SK-N-MC (cell line): ENCODE data around the gene NUDT3.

ENCODE experiments used
- EZH2 ChIP-seq: fragments of 200-600 bp; sonication (generic); IDR thresholded peaks from one replicate; pipeline ENCODE4 v1.6.1; 2017; ENCODE audit warnings: antibody characterized with exemption
- FOXP2 ChIP-seq: optimal IDR thresholded peaks from 2 replicates; pipeline ENCODE3; 2011; ENCODE audit warnings: mild to moderate bottlenecking, moderate library complexity; ENCODE audit not compliant: insufficient read depth; ENCODE audit errors: extremely low read length, control extremely low read depth
- POLR2AphosphoS5 ChIP-seq: IDR thresholded peaks from 2 replicates; pipeline ENCODE4 v1.6.1; 2012; ENCODE audit warnings: mild to moderate bottlenecking, low read depth, low read length, borderline replicate concordance

DNA sequence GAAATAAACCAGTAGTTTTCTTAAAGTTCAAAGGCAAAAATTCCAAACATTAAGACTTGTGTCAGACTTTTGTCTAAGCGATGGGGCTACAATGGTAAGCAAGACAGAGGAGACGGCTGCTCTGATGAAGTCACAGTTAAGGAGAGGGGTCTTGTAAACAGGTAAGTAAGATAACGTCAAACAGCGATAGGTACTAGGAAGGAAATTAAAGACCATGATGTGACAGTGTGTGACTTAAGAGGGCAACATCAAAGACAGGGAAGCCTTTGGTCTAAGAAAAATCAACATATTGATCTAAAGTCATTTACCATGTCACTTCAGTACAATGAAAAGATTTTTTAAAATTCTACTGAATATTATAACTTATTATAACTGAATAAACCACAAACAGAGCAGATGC lies 23.1 kb downstream of the NUDT3 start:
- TF ChIP-seq EZH2, result no peak
- no peak for TF ChIP-seq POLR2AphosphoS5
- no peak for TF ChIP-seq FOXP2
